Occipital lobe (tissue), 2 donors: ENCODE results near the gene AGXT. TPM values are rescaled to one million over a fixed set of nuclear protein-coding genes. Genes with fewer than 3 reads are reported as not detected.

Experiments
- DNase-seq: peaks from one replicate; lab custom pipeline; 2025; lab: John Stamatoyannopoulos, UW
- total RNA-seq: library from RNA; depleted of rRNA; stranded (reverse); fragments of >200 nt; gene quantifications from one replicate; pipeline ENCODE4 v1.2.3, GENCODE V29; 2014

The AGXT gene
- total RNA-seq, 1 donor from 2014 or later: not detected

- no peak for DNase-seq
Measured at GRCh38 chr2:240869109-240869955, 708 bp downstream of the AGXT start.

DNA sequence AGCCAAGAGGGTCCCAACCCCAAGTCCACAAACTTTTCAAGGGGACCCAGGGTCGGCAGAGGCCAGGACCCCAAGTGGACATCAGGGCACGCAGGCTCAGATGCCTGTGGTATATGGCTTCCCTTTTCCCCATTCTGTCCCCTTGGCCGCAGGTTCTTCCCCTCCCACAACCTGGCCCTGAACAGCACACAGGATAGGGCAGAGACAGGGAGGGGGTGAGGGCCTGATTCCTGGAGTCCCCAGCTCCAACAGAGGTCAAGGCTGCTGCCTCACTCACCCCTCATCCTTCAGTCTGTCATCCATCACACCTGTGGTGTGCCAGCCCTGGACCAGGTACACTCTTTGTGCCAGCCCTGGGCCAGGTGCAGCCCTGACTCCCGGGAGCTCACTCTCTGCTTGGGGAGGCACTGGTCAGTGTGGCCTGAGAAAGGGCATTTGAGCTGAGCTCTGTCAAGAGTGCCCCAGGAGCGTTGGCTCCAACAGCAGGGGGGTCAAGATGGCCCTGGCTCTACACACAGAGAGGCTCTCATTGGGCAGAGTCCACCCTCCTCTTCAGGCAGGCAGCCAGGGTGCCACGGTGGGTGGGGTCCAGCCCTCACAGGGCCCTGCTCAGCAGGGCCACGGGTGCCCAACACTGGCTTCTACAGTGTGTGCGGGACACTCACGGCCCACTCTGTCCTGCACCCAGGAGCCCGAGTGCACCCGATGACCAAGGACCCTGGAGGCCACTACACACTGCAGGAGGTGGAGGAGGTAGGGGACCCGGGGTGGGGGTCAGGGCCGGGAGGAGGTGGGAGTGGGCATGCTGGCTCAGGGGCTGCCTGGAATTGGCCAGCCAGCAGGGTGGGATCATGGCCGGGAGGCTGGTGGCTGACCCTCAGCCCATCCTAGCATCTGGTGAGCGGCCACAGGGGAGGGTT lies 1.6 kb downstream of the AGXT start:
- DNase-seq: no peak

DNA sequence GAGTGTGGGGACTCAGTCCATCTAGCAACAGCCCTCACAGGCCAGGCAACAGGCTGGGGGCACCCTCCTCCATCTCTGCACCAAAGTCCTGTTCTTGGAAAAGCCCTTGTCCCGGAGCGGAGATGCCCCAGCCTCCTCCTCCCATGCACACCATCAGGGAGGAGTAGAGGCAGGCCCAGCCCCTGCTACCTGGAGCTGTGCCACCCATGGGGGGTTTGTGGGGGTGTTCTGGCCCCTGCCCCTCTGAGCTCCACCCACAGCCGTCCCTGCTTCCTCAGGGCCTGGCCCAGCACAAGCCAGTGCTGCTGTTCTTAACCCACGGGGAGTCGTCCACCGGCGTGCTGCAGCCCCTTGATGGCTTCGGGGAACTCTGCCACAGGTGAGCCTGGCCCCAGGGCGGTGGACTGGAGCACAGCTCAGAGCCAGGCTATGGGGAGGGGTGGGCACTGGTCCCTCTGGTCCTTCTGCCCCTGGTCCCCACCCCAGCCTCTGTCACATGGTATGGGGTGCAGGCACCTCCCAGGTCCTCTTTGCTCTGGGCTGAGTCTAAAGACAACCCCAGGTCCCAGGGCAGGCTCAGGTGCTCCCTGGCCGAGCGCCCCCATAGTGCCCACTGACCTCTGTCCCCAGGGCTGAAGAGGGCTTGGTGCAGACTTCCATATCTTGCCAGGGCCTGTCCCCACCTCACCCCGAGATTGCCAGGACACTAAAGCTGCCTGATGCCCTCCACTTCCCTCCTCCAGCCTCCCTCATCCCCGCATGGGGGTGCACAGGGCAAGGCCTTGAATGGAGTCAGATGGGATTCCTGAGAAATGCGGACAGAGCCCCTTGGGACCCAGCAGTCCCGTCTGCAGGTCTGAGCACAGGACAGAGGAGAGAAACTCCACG lies 2.7 kb downstream of the AGXT start:
- DNase-seq: no peak

- no peak for DNase-seq
Measured at GRCh38 chr2:240872317-240873097, 3.9 kb downstream of the AGXT start.

DNA sequence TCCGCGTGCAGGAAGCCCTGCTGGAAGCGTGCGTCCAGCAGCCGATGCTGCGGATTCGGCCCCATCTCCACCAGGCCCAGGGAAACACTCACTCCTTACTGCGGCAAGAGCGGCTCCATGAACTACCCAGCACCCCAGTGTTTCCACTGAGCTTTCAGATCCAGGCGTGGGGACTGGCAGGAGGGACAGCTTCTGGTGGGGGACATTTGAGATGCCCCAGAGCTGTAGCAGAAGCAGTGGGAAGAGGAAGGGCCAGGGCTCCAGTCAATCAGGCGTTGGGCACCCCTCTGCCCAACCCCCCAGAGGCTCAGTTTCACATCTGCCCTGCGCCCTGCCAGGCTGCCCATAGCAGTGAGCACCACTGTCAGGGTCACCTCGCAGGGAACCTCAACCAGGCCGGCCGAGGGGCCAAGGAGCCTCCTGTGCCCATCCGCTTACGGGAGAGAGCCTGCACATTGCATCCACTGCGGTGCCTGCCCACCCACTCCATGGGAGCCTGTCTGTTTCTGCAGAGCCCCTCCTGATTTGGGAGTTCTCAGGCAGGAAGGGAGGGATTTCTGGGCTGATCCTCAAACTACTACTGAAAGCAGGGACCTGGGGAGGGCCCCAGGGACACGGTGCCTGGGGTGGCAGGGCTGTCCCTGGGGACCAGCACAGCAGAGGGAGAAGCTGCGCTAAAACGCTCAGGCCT lies 4.6 kb downstream of the AGXT start:
- no peak for DNase-seq

- no peak for DNase-seq
Measured at GRCh38 chr2:240873805-240874714, 5.4 kb downstream of the AGXT start.

- DNase-seq: no peak
Measured at GRCh38 chr2:240874715-240875227, 6.1 kb downstream of the AGXT start.

DNA sequence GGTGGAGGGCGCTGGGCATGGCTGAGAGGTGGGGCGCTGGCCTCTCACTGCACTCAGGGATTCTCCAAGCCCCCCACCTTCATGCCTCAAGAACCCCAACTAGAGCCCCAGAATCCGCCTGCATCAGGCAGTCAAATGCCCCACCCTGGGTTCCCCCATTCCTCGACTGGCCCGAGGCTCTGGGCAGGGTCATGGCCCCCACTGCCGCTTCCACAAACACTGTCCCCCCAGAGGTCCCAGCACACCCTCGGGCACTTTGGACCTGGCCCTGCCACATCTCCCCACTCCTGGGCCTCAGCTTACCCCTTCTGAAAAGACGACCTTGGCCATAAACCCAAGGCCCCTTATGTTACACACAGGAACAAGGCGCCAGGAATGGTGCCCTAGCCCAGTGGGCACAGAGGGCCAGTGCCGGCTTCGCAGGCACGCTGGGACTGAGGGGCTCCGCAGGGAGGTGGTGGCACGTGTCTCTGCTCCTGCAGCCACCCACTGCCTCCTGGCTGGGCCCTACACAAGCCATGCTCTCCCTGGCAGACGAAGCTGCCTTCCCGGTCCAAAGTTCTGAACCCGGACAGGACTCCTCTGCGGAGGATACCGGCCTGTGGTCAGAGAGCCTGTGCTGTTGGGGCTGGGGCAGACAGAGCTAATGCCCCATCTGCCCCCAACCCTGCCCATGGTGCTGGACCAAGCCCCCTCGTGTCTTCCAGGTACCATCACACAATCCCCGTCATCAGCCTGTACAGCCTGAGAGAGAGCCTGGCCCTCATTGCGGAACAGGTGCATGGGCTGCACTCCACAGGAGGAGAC lies 6.8 kb downstream of the AGXT start:
- DNase-seq: no peak

DNA sequence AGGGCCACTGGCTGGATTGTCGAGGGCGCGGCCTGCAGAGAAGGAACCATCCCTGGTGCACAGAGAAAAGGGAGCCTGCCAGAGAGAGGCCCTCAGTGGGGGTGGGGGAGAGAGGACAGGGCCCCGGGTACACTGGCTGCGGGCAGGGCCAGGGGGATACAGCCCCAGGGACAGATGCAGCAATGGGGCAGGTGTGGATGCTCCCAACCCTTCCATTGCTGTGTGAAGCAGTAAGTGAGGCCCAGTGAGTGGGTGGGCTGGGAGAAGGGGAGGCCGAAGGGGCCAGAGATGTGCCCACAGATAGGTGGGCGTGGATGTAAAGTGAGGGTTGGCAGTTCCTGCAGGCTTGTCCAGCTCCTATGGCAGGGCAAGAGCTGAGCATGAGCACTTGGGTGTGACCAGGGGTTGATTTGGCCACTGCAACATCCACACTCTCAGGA lies 7.4 kb downstream of the AGXT start:
- no peak for DNase-seq

DNA sequence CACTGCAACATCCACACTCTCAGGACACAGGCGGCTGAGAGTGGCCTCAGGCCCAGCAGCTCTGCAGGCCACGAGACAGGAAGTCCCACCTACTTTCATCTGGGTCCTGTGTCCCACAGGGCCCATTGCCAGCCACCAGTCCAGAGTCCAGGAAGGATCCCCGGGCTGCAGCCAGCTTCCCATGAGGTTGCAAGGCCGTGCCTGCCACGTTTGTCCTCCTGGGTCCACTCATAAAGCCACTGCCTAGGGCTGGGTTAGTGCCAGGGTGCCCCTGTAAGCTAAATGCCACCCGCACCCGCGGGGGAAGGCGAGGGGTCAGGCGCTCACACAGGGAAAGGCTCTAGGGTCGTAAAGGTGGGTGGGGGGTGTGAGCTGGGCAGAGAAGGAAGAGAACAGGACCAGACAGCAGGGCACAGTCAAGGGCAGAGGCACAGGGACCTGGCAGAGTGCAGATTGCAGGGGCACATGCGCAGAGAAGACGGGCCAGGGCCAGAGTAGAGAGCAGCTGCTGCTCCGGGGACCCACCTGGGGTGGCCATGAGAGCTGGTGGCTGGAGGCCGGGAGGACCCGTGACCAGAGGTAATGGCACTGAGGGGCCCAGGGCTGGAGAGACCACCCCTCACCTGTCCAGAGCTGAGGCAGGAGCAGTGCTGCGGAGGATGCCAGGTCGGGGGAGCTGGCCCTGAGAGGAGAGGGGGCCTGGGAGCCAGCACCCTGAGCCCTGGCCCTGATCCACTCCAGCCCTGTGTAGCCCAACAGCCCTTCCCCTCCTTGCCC lies 8.0 kb downstream of the AGXT start:
- no peak for DNase-seq

GRCh38 chr2:240877460-240878340 lies 9.1 kb downstream of the AGXT start:
- DNase-seq: no peak

- DNase-seq: no peak
Measured at GRCh38 chr2:240878341-240878936, 9.8 kb downstream of the AGXT start.

GRCh38 chr2:240879105-240879504 lies 10.5 kb downstream of the AGXT start:
- no peak for DNase-seq

DNA sequence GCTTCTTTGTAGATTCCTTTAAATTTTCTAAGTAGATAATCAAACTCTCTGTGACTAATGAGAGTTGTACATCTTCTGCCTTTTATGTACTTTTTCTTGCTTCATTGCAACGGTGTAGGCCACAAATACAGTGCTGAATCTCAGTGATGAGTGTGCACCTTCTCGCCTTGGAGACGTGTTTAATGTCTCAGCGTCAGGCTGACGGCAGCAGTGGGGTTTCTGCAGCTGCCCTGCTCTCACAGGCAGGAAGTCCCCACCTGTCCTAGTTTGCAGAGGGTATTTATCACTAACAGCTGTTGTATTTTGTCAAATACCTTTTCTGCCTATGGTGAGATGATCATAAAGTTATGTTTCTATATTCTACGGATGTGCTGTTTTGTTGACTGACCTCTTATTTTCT lies 13.3 kb downstream of the AGXT start:
- no peak for DNase-seq

DNA sequence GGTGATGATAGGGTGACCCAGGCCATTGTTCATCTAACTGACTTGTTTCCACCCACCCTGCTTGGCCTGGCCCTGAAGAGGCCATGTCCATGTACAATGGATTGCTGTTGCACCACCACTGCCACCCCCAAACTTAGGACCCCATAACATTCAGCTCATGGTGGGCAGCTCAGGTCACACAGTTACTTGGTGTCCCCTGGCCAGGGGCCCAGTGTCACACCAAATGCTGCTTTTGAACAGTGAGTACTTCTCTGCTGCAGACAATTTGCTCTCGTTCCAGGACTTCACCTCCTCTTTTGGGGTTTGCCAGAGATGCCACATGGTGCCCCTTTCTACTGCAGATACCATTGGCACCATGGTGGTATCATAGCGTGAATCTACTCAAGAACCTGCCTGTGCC lies 15.6 kb downstream of the AGXT start:
- DNase-seq: no peak

DNA sequence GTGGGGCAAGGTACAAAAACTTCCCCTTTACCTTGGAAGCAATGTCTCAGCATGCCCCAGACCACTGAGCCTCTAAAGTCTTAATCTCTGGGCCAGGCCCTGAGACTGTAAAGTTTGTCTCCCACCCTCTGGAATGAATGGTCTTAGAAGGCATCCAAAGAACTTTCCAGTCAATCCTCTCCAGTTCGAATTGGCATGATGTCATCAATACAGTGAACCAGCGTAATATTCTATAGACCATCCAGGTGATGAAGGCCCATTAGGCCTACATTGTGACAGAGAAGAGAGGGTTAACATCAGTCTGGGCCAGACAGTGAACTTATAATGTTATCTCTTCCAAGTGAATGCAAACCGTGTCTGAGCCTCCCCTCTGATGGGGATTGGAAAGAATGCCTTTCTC lies 16.1 kb downstream of the AGXT start:
- DNase-seq: no peak
